ENCODE measurements around the gene PIP5K1C.

The PIP5K1C gene

GRCh38 chr19:3721887-3722442 is 21.7 kb upstream of the PIP5K1C start:
- DNase-seq, result no peak

- peak in 36 of 51 donors; percentile 2 to 59 (median 30) for DNase-seq
Observed at GRCh38 chr19:3721131-3721886, 21.0 kb upstream of the PIP5K1C start.

- no peak for DNase-seq
Observed at GRCh38 chr19:3720349-3720917, 20.2 kb upstream of the PIP5K1C start.

GRCh38 chr19:3719868-3720267 is 19.6 kb upstream of the PIP5K1C start:
- no peak for DNase-seq

GRCh38 chr19:3716147-3716668 is 15.9 kb upstream of the PIP5K1C start:
- DNase-seq, result no peak

GRCh38 chr19:3712663-3713611 is 12.7 kb upstream of the PIP5K1C start:
- no peak for DNase-seq

- DNase-seq, result peak in 23 of 51 donors; percentile 2 to 44 (median 21)
Observed at GRCh38 chr19:3710265-3710812, 10.1 kb upstream of the PIP5K1C start.

GRCh38 chr19:3708207-3708931 is 8.1 kb upstream of the PIP5K1C start, which contains the start of gene TJP3:
Gene TJP3 (plus strand): TSS chr19:3708384. CDS start chr19:3728433, 20,049 bp downstream.
- no peak for DNase-seq

GRCh38 chr19:3707868-3708206 is 7.6 kb upstream of the PIP5K1C start:
- DNase-seq, result no peak

- DNase-seq, result no peak
Observed at GRCh38 chr19:3701200-3701599, 932 bp upstream of the PIP5K1C start.

GRCh38 chr19:3699741-3700241 is 477 bp downstream of the PIP5K1C start:
- DNase-seq, result peak in 2 of 51 donors; percentile 25 to 45

- DNase-seq, result peak in 46 of 51 donors; percentile 3 to 72 (median 30)
Observed at GRCh38 chr19:3698974-3699740, 1.1 kb downstream of the PIP5K1C start.

GRCh38 chr19:3698386-3698950 is 1.8 kb downstream of the PIP5K1C start:
- DNase-seq, result no peak

GRCh38 chr19:3697671-3698385 is 2.4 kb downstream of the PIP5K1C start:
- no peak for DNase-seq

- no peak for DNase-seq
Observed at GRCh38 chr19:3697094-3697493, 3.2 kb downstream of the PIP5K1C start.

- no peak for DNase-seq
Observed at GRCh38 chr19:3696660-3696995, 3.6 kb downstream of the PIP5K1C start.

- no peak for DNase-seq
Observed at GRCh38 chr19:3695986-3696659, 4.1 kb downstream of the PIP5K1C start.

All from hypothalamus (tissue), 51 donors.